Measurements from ENCODE around the gene RALGPS2. TPM values are rescaled to one million over a fixed set of nuclear protein-coding genes. Genes with fewer than 3 reads are reported as not detected.

Gene RALGPS2
- total and polyA plus RNA-seq, 9 of the 15 experiments (the other 6 are each of a cell fraction or from before 2014, with no cell fraction given): 0.28 to 6.5 (median 2.6) TPM

DNA sequence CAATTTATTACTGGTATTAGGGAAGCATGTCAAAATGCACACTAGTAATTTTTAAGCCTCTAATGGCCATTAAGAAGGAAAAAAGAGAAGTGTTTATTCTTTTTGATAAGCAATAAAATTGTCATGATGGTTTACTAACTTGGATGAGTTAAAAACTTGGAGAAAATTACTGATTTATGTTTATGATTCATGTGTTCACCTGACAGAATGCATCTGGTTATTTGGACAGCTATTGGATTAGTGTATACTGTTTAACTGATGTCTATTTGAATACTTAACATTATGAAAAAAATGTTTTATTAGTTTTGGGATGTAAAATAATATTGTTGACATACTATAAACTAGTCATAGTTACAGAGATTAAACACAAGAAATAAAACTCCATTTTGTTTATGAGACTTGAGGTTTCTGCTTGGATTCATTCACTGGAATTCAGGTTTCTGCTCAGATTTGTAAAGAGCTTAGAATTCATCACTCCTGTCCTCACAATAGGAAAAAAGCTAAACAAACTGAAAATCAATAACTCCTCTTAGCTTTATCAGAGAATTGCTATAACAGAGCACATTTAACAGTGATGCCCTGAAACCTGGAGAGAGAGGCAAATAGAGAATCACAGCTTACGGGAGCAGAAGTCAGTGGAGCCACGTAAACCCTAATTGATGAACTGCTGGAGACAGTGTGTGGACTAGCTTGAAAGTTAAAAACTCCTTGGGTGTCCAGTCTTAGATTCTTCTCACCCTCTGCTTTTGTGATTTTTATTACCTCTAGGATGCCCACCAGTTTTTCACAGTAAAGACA, 56.7 kb downstream of the RALGPS2 start:
- Histone ChIP-seq H2AFZ (ENCODE audit: low read depth, low read length) (no peak overlapping the region), H3K79me2 (ENCODE audit: control insufficient read depth, insufficient read depth, low read length) (no peaks in the 10 kb centered on the region), H3K4me1 (replicated peaks in 1 of 2; ENCODE audit: control insufficient read depth in 2 of 2, insufficient read depth in 2 of 2, low read length in 2 of 2) (no peaks in the 10 kb centered on the region), H3K27me3 (ENCODE audit: control insufficient read depth in 2 of 2, insufficient read depth in 2 of 2, low read length in 2 of 2) (no peaks in the 10 kb centered on the region), H3K9me1 (ENCODE audit: control insufficient read depth, insufficient read depth, low read length) (no peaks in the 10 kb centered on the region), H3K9me3 (replicated peaks; ENCODE audit: control insufficient read depth, insufficient read depth, low read depth, low read length) (no peaks in the 10 kb centered on the region; the same call in 1 of the 2 replicates), H4K20me1 (replicated peaks; ENCODE audit: control insufficient read depth, insufficient read depth, low read length) (no peaks in the 10 kb centered on the region), H3K9ac (ENCODE audit: insufficient read depth in 1 of 2, low read depth in 2 of 2, low read length in 2 of 2) (no peak overlapping the region), H3K4me3 (no peak overlapping the region), H3K27ac (ENCODE audit: extremely low read depth, low read depth, low read length) (no peak overlapping the region), H3K4me2 (ENCODE audit: insufficient read depth, low read length) (no peak overlapping the region), H3K36me3 (ENCODE audit: control insufficient read depth, insufficient read depth, low read length) (no peaks in the 10 kb centered on the region)
- no peak for ATAC-seq
- BruUV-seq (replicated peaks): no TSS peak
- FAIRE-seq: no peak
- ChIA-PET POLR2A (interaction anchor here (1.0 kb wide), 1 partner anchor 14 kb away, joined by 3 read pairs; no protein-coding TSS in a partner anchor), CTCF (ENCODE audit: low intra/inter-chr PET ratio) (no interaction called here)
- no peak for DNase-seq (ENCODE audit: extremely low read depth in 1 of 4, low spot score in 3 of 4)
- in situ Hi-C loops (cut with MboI): no loop called here
- intact Hi-C loops (cut with micrococcal nuclease): loop anchor here (5.0 kb wide), 1 partner anchor 286 kb away; no protein-coding TSS in a partner anchor
- 9% methylated on average over 2 of the region's 2 CpGs for WGBS (ENCODE audit: insufficient coverage, low coverage, missing lambda C conversion rate)
- TF ChIP-seq ESRRA (IDR thresholded peaks at IDR 0.05; ENCODE audit: borderline replicate concordance, low read depth) (no peak), ZNF57 (CRISPR knock-in tag; IDR thresholded peaks at IDR 0.05) (no peak), RB1 (IDR thresholded peaks at IDR 0.05; ENCODE audit: low read depth) (no peak), HNRNPL (IDR thresholded peaks at IDR 0.05; ENCODE audit: low read depth, low read length) (no peak), HMG20A (CRISPR knock-in tag; conservative IDR thresholded peaks at IDR 0.05) (no peak), SNIP1 (IDR thresholded peaks at IDR 0.05; ENCODE audit: low read depth) (no peak), COPS2 (conservative IDR thresholded peaks at IDR 0.05) (no peak), THRAP3 (IDR thresholded peaks at IDR 0.05; ENCODE audit: borderline replicate concordance) (no peak), SNAPC5 (CRISPR knock-in tag; IDR thresholded peaks at IDR 0.05) (no peak), KLF16 (IDR thresholded peaks at IDR 0.05) (no peak), ETS2 (tag; IDR thresholded peaks at IDR 0.05; ENCODE audit: borderline replicate concordance, poor library complexity, severe bottlenecking) (no peak), ZZZ3 (IDR thresholded peaks at IDR 0.05) (no peak), YBX1 (IDR thresholded peaks at IDR 0.05) (no peak), THRA (IDR thresholded peaks at IDR 0.05) (no peak)
- TF ChIP-seq, protein P1, sequence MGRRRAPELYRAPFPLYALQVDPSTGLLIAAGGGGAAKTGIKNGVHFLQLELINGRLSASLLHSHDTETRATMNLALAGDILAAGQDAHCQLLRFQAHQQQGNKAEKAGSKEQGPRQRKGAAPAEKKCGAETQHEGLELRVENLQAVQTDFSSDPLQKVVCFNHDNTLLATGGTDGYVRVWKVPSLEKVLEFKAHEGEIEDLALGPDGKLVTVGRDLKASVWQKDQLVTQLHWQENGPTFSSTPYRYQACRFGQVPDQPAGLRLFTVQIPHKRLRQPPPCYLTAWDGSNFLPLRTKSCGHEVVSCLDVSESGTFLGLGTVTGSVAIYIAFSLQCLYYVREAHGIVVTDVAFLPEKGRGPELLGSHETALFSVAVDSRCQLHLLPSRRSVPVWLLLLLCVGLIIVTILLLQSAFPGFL (CRISPR knock-in tag; IDR thresholded peaks at IDR 0.05): no peak
- TF ChIP-seq, protein P2, sequence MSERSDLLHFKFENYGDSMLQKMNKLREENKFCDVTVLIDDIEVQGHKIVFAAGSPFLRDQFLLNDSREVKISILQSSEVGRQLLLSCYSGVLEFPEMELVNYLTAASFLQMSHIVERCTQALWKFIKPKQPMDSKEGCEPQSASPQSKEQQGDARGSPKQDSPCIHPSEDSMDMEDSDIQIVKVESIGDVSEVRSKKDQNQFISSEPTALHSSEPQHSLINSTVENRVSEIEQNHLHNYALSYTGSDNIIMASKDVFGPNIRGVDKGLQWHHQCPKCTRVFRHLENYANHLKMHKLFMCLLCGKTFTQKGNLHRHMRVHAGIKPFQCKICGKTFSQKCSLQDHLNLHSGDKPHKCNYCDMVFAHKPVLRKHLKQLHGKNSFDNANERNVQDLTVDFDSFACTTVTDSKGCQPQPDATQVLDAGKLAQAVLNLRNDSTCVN (CRISPR knock-in tag; IDR thresholded peaks at IDR 0.05): no peak
- TF ChIP-seq, protein P3, sequence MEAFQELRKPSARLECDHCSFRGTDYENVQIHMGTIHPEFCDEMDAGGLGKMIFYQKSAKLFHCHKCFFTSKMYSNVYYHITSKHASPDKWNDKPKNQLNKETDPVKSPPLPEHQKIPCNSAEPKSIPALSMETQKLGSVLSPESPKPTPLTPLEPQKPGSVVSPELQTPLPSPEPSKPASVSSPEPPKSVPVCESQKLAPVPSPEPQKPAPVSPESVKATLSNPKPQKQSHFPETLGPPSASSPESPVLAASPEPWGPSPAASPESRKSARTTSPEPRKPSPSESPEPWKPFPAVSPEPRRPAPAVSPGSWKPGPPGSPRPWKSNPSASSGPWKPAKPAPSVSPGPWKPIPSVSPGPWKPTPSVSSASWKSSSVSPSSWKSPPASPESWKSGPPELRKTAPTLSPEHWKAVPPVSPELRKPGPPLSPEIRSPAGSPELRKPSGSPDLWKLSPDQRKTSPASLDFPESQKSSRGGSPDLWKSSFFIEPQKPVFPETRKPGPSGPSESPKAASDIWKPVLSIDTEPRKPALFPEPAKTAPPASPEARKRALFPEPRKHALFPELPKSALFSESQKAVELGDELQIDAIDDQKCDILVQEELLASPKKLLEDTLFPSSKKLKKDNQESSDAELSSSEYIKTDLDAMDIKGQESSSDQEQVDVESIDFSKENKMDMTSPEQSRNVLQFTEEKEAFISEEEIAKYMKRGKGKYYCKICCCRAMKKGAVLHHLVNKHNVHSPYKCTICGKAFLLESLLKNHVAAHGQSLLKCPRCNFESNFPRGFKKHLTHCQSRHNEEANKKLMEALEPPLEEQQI (IDR thresholded peaks at IDR 0.05): no peak
